CD4-positive, alpha-beta memory T cell (primary cell): Measurements from ENCODE around the gene LUZP1. TPM values are rescaled to one million over a fixed set of nuclear protein-coding genes. Genes with fewer than 3 reads are reported as not detected.

ENCODE experiments used
- CTCF ChIA-PET: fragments of 350-600 bp; sonication (Branson Sonifier 250); formaldehyde crosslinking; loops from one replicate; lab custom pipeline; 2021; ENCODE audit warnings: inconsistent platforms; ENCODE audit not compliant: partially characterized antibody; lab: Charles Lee
- POLR2A ChIA-PET: fragments of 350-600 bp; sonication (Branson Sonifier 250); formaldehyde crosslinking; loops from one replicate; lab custom pipeline; 2021; ENCODE audit not compliant: partially characterized antibody; lab: Charles Lee
- DNase-seq, 5 donors: peaks; one replicate each; pipeline versions ENCODE4 v3.0.0 to v3.0.0-alpha.2; 2020 to 2022; ENCODE audit warnings: mixed read lengths in 1 of 5
- H3K27ac ChIP-seq: one replicate; pipeline ENCODE4 v1.7.0; 2013; ENCODE audit warnings: low read depth, low read length
- H3K27me3 ChIP-seq: 2 replicates; pipeline ENCODE4 v1.7.0; 2013; ENCODE audit warnings: mild to moderate bottlenecking, low read length, moderate library complexity; ENCODE audit not compliant: insufficient read depth
- H3K36me3 ChIP-seq: 2 replicates; pipeline ENCODE4 v1.7.0; 2013; ENCODE audit warnings: mild to moderate bottlenecking, low read length, moderate library complexity; ENCODE audit not compliant: insufficient read depth
- H3K4me1 ChIP-seq: 2 replicates; pipeline ENCODE4 v1.7.0; 2013; ENCODE audit warnings: mild to moderate bottlenecking, low read length, moderate library complexity; ENCODE audit not compliant: insufficient read depth
- H3K4me3 ChIP-seq, 2 donors: one replicate each; pipeline ENCODE4 v1.7.0; 2013; ENCODE audit warnings: low read length in 2 of 2, mild to moderate bottlenecking in 1 of 2
- H3K9me3 ChIP-seq, 2 donors: one replicate each; pipeline ENCODE4 v1.7.0; 2013; ENCODE audit warnings: low read length in 2 of 2, control low read depth in 1 of 2; ENCODE audit not compliant: control insufficient read depth in 1 of 2
- H3K27ac Mint-ChIP-seq, 7 donors: one replicate each; pipeline ENCODE4 v1.8.0; 2020 to 2021; ENCODE audit warnings: mixed read lengths in 7 of 7, mild to moderate bottlenecking in 6 of 7, inconsistent platforms in 3 of 7, moderate library complexity in 3 of 7
- H3K27me3 Mint-ChIP-seq, 2 donors: one replicate each; pipeline ENCODE4 v1.8.0; 2020 to 2021; ENCODE audit warnings: mixed read lengths in 2 of 2
- H3K36me3 Mint-ChIP-seq, 2 donors: one replicate each; pipeline ENCODE4 v1.8.0; 2020 to 2021; ENCODE audit warnings: mixed read lengths in 2 of 2, inconsistent platforms in 1 of 2, mild to moderate bottlenecking in 1 of 2
- H3K4me1 Mint-ChIP-seq, 4 donors: one replicate each; pipeline ENCODE4 v1.8.0; 2020 to 2021; ENCODE audit warnings: mixed read lengths in 4 of 4, mild to moderate bottlenecking in 1 of 4
- H3K4me3 Mint-ChIP-seq, 8 donors: one replicate each; pipeline ENCODE4 v1.8.0; 2020 to 2021; ENCODE audit warnings: mixed read lengths in 8 of 8, mild to moderate bottlenecking in 7 of 8, moderate library complexity in 6 of 8, inconsistent platforms in 3 of 8
- H3K9me3 Mint-ChIP-seq, 8 donors: one replicate each; pipeline ENCODE4 v1.8.0; 2020 to 2021; ENCODE audit warnings: mixed read lengths in 8 of 8, mild to moderate bottlenecking in 5 of 8, inconsistent platforms in 3 of 8, moderate library complexity in 1 of 8
- intact Hi-C: fragments of 100-400 bp; cut with micrococcal nuclease; formaldehyde crosslinking; loops from one replicate; pipeline ENCODE4 v1.15.1; 2023
- polyA plus RNA-seq, 2 donors: library from polyadenylated mRNA; unstranded; fragments of 300-500 nt; fragmentation: Illumina TruSeq; gene quantifications; one replicate each; pipeline ENCODE4 v1.2.3, GENCODE V29; 2021
- total RNA-seq, 2 experiments: library from RNA; stranded (reverse); gene quantifications; one replicate each; pipeline ENCODE4 v1.2.3, GENCODE V29; 2021

LUZP1 gene
- total and polyA plus RNA-seq, 4 experiments from 2014 or later = 11.6 to 39.3 (median 26.3) TPM

DNA sequence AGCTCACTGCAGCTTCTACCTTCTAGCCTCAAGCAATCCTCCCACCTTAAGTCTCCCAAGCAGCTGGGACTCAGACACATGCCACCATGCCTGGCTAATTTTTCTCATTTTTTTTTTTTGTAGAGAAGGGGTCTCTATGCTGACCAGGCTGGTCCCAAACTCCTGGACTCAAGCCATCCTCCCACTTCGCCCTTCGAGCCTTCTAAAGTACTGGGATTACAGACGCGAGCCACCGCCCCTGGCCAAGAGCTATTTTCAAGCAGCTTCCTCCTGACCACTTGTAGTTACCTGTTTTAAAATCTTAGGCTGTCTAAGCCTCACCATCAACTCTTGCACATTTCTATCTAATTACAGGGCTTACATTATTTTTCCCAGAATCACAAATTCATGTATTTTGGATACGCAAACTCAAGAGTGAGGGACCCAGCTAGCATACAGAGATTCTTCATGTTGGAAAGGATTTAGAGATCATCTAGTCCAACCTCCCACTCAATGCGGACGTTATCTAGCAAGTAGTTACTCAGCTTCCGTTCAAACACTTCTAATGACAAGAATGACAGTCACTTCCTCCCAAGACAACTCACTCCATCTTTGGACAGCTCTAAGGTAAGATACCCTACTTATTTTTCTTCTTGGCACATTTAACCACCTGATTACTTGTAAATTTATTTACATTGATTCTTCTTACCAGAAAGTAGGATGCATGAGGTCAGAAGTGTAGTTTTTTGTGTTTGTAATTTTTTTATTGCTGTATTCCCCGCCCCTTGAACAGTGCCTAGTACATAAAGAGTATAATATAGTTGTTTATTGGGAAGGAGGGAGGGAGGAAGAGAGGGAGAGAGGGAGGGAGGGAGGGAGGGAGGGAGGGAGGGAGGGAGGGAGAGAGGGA lies 65.4 kb downstream of the LUZP1 start:
- peaks cover 3% of the 10 kb centered on the region for H3K36me3 ChIP-seq
- peaks cover 16 to 21% of the 10 kb centered on the region in 2 donors for H3K36me3 Mint-ChIP-seq
- peak overlapping the region; percentile 51 for H3K27ac ChIP-seq
- ChIA-PET CTCF (interaction anchor here (0.7 to 13.6 kb wide), 8 partner anchors 8 to 241 kb away, joined by 3 to 694 read pairs (median 6); partner anchors contain the start of genes HNRNPR and LUZP1), POLR2A (interaction anchor here (0.7 to 3.4 kb wide), 11 partner anchors 10 to 265 kb away, joined by 3 to 49 read pairs (median 7); partner anchors contain the start of genes HNRNPR and LUZP1)
- H3K27ac Mint-ChIP-seq = peak overlapping the region; percentile 89 to 98 (median 96)
- peaks cover 42 to 73% (median 50%) of the 10 kb centered on the region in 4 donors for H3K4me1 Mint-ChIP-seq
- intact Hi-C loops = loop anchor here (5.0 kb wide), 1 partner anchor 44 kb away; no protein-coding TSS in a partner anchor
- peak overlapping the region; percentile 55 to 88 (median 75) for H3K4me3 Mint-ChIP-seq
- peak; percentile 43 to 62 (median 60) for DNase-seq
- no peaks in the 10 kb centered on the region for H3K9me3 Mint-ChIP-seq
- H3K4me1 ChIP-seq = peaks cover 54% of the 10 kb centered on the region
- H3K9me3 ChIP-seq = no peaks in the 10 kb centered on the region
- H3K27me3 Mint-ChIP-seq = no peaks in the 10 kb centered on the region
- no peaks in the 10 kb centered on the region for H3K27me3 ChIP-seq
- H3K4me3 ChIP-seq = no peak overlapping the region

DNA sequence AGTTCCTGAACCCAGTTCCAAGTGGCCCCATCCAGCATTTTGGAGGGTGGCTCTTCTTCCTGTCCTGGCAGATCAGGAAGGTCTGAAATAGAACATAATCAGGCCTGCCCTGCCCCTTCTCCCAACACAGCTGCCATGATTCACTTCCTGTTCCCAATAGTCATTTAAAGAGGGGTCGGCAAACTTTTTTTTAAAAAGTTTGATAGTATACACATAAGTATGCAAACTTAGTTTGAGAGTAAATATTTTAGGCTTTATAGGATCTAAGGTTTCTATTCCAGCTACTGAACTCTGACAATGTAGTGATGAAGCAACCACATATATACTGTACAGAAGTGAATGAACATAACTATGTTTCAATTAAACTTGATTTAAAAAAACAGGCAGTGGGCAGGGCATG lies 66.4 kb downstream of the LUZP1 start:
- Mint-ChIP-seq H3K4me3 (peak overlapping the region in 2 of 8 donors; percentile 4 to 52), H3K27ac (peak overlapping the region; percentile 64 to 97 (median 89)), H3K36me3 (peaks cover 8 to 17% of the 10 kb centered on the region in 2 donors), H3K27me3 (no peaks in the 10 kb centered on the region), H3K9me3 (no peaks in the 10 kb centered on the region), H3K4me1 (peaks cover 41 to 77% (median 53%) of the 10 kb centered on the region in 4 donors)
- intact Hi-C loops = loop anchor here (5.0 kb wide), 1 partner anchor 45 kb away; no protein-coding TSS in a partner anchor
- no peak overlapping the region for H3K4me3 ChIP-seq
- H3K27me3 ChIP-seq = no peaks in the 10 kb centered on the region
- no peak overlapping the region for H3K27ac ChIP-seq
- DNase-seq = no peak
- peaks cover 54% of the 10 kb centered on the region for H3K4me1 ChIP-seq
- peaks cover 3% of the 10 kb centered on the region for H3K36me3 ChIP-seq
- POLR2A ChIA-PET = interaction anchor here (1.0 to 3.4 kb wide), 7 partner anchors 11 to 82 kb away, joined by 5 to 49 read pairs (median 19); partner anchors contain the start of gene LUZP1
- CTCF ChIA-PET = interaction anchor here (0.9 to 13.6 kb wide), 6 partner anchors 9 to 82 kb away, joined by 3 to 694 read pairs (median 26); partner anchors contain the start of gene LUZP1
- no peaks in the 10 kb centered on the region for H3K9me3 ChIP-seq

DNA sequence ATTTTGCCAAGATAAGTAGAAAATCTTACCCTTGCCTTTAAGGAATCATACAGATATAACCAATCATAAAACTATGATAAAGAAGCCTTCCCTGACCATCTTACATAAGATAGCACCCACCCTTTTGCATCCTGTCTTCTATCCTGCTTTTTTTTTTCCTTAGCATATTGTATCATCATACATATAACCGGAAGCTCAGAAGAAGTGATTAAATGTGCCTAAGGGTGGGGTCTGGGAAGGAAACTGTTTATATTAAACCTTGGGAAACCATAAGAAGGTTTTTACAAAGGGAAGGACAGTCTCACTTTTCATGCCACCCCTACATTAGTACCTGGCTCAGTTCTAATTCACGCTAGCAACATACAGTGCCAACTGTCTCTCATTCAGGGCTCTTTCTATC lies 66.8 kb downstream of the LUZP1 start:
- Mint-ChIP-seq H3K36me3 (peaks cover 4 to 15% of the 10 kb centered on the region in 2 donors), H3K4me1 (peaks cover 39 to 74% (median 53%) of the 10 kb centered on the region in 4 donors), H3K27me3 (no peaks in the 10 kb centered on the region), H3K4me3 (peak overlapping the region in 1 of 8 donors; percentile 52), H3K9me3 (no peaks in the 10 kb centered on the region), H3K27ac (peak overlapping the region; percentile 64 to 97 (median 89))
- Histone ChIP-seq H3K4me3 (no peak overlapping the region), H3K9me3 (no peaks in the 10 kb centered on the region), H3K36me3 (peaks cover 2% of the 10 kb centered on the region), H3K27ac (peak overlapping the region; percentile 13), H3K27me3 (no peaks in the 10 kb centered on the region), H3K4me1 (peaks cover 54% of the 10 kb centered on the region)
- POLR2A ChIA-PET = interaction anchor here (2.1 to 3.4 kb wide), 4 partner anchors 11 to 82 kb away, joined by 11 to 49 read pairs (median 22); no protein-coding TSS in a partner anchor
- intact Hi-C loops = loop anchor here (2.0 to 5.0 kb wide), 2 partner anchors 17 to 45 kb away; no protein-coding TSS in a partner anchor
- no peak for DNase-seq
- CTCF ChIA-PET = interaction anchor here (1.0 to 13.6 kb wide), 5 partner anchors 10 to 83 kb away, joined by 3 to 694 read pairs (median 44); partner anchors contain the start of gene LUZP1

- H3K9me3 Mint-ChIP-seq = no peaks in the 10 kb centered on the region
- H3K36me3 Mint-ChIP-seq = peaks cover 0 to 11% of the 10 kb centered on the region in 2 donors
- DNase-seq = no peak
- H3K27me3 Mint-ChIP-seq = no peaks in the 10 kb centered on the region
- CTCF ChIA-PET = interaction anchor here (0.5 to 13.6 kb wide), 9 partner anchors 10 to 483 kb away, joined by 3 to 694 read pairs (median 4); no protein-coding TSS in a partner anchor
- H3K4me1 Mint-ChIP-seq = peaks cover 36 to 70% (median 51%) of the 10 kb centered on the region in 4 donors
- Histone ChIP-seq H3K36me3 (no peaks in the 10 kb centered on the region), H3K27ac (peak overlapping the region; percentile 13), H3K9me3 (no peaks in the 10 kb centered on the region), H3K4me1 (peaks cover 54% of the 10 kb centered on the region), H3K4me3 (no peak overlapping the region), H3K27me3 (no peaks in the 10 kb centered on the region)
- POLR2A ChIA-PET = interaction anchor here (0.9 to 4.0 kb wide), 5 partner anchors 9 to 83 kb away, joined by 3 to 44 read pairs (median 31); partner anchors contain the start of gene LUZP1
- peak overlapping the region in 1 of 8 donors; percentile 36 for H3K4me3 Mint-ChIP-seq
- peak overlapping the region; percentile 8 to 97 (median 87) for H3K27ac Mint-ChIP-seq
- intact Hi-C loops = loop anchor here (2.0 to 5.0 kb wide), 2 partner anchors 18 to 46 kb away; no protein-coding TSS in a partner anchor
These were observed 67.4 kb downstream of the LUZP1 start for GRCh38 chr1:23101101-23101827.

DNA sequence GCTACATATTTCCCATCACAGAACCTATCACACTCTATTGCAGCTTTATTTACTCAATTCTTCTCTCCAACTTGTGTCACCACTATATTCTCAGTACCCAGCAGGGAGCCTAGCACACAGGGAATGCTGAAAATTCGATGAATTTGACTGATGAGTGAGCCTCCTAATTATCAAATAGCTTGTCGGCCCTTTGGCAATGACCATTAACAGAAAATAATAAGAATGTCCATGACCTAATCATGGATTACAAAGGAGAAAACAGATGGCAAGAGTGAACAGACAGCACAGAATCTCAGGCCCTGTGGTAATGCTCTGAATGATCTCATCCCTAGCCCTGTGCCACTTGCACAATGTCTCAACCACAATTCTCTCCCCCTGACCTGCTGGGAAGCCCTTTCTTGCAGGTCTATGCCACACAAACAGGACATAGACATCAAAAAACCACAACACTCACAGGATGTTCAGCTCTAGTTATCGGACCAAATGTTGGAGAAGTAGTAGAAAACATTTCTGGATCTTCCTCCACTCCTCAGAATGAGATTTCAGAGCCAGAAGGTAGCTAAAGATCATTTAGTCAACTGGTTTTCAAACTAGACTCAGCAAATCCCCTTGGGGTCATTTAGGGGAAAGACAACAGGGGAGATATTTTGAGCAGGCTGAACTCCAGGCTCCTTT lies 68.4 kb downstream of the LUZP1 start:
- CTCF ChIA-PET = interaction anchor here (1.1 to 13.6 kb wide), 15 partner anchors 11 to 84 kb away, joined by 3 to 694 read pairs (median 4); no protein-coding TSS in a partner anchor
- Mint-ChIP-seq H3K27ac (peak overlapping the region; percentile 44 to 89 (median 87)), H3K4me1 (peaks cover 36 to 64% (median 52%) of the 10 kb centered on the region in 4 donors), H3K4me3 (peak overlapping the region in 7 of 8 donors; percentile 14 to 76 (median 40)), H3K27me3 (no peaks in the 10 kb centered on the region), H3K36me3 (peaks cover 4 to 6% of the 10 kb centered on the region in 2 donors), H3K9me3 (no peaks in the 10 kb centered on the region)
- peaks cover 54% of the 10 kb centered on the region for H3K4me1 ChIP-seq
- POLR2A ChIA-PET = interaction anchor here (0.9 to 5.3 kb wide), 10 partner anchors 10 to 84 kb away, joined by 3 to 71 read pairs (median 6); partner anchors contain the start of gene LUZP1
- intact Hi-C loops = loop anchor here (2.0 to 5.0 kb wide), 2 partner anchors 19 to 47 kb away; no protein-coding TSS in a partner anchor
- peak; percentile 40 to 82 (median 57) for DNase-seq
- no peaks in the 10 kb centered on the region for H3K36me3 ChIP-seq
- H3K27me3 ChIP-seq = no peaks in the 10 kb centered on the region
- H3K9me3 ChIP-seq = no peaks in the 10 kb centered on the region
- no peak overlapping the region for H3K4me3 ChIP-seq
- peak overlapping the region; percentile 40 for H3K27ac ChIP-seq

- Histone ChIP-seq H3K27ac (no peak overlapping the region), H3K4me3 (no peak overlapping the region), H3K9me3 (no peaks in the 10 kb centered on the region), H3K27me3 (no peaks in the 10 kb centered on the region), H3K36me3 (no peaks in the 10 kb centered on the region), H3K4me1 (peaks cover 53% of the 10 kb centered on the region)
- ChIA-PET CTCF (interaction anchor here (0.8 to 13.6 kb wide), 20 partner anchors 9 to 197 kb away, joined by 3 to 694 read pairs (median 4); no protein-coding TSS in a partner anchor), POLR2A (interaction anchor here (1.1 to 5.3 kb wide), 8 partner anchors 12 to 85 kb away, joined by 4 to 71 read pairs (median 18); partner anchors contain the start of gene LUZP1)
- Mint-ChIP-seq H3K9me3 (no peaks in the 10 kb centered on the region), H3K36me3 (peaks cover 4 to 8% of the 10 kb centered on the region in 2 donors), H3K27ac (peak overlapping the region in 6 of 7 donors; percentile 29 to 89 (median 78)), H3K27me3 (no peaks in the 10 kb centered on the region), H3K4me3 (peak overlapping the region in 1 of 8 donors; percentile 42), H3K4me1 (peaks cover 32 to 58% (median 46%) of the 10 kb centered on the region in 4 donors)
- intact Hi-C loops = loop anchor here (5.0 kb wide), 1 partner anchor 303 kb away; no protein-coding TSS in a partner anchor
- DNase-seq = no peak
These were observed 69.5 kb downstream of the LUZP1 start for GRCh38 chr1:23099171-23099536.
